Measurements from ENCODE around the gene C11orf97. TPM values are rescaled to one million over a fixed set of nuclear protein-coding genes. Genes with fewer than 3 reads are reported as not detected.

Gene C11orf97
- total RNA-seq, 1 donor from 2014 or later, result not detected

- H3K4me2 ChIP-seq (ENCODE audit: low read length), result peak overlapping the region; percentile 86
- DNase-seq (ENCODE audit: low read depth) (no peak), FAIRE-seq (no peak)
- H3K27ac ChIP-seq (ENCODE audit: low read depth, low read length), result no peak overlapping the region
- no peaks in the 10 kb centered on the region for H3K36me3 ChIP-seq (ENCODE audit: insufficient read depth, low read length)
- Mint-ChIP-seq H3K36me3 (ENCODE audit: low read depth, unreplicated experiment) (no peaks in the 10 kb centered on the region), H3K27ac (ENCODE audit: unreplicated experiment) (no peak overlapping the region), H3K4me3 (ENCODE audit: unreplicated experiment) (no peak overlapping the region), H3K27me3 (ENCODE audit: low read depth, unreplicated experiment) (peaks cover 6% of the 10 kb centered on the region), H3K4me1 (ENCODE audit: low read depth, unreplicated experiment) (no peaks in the 10 kb centered on the region), H3K9me3 (ENCODE audit: unreplicated experiment) (peaks cover 3% of the 10 kb centered on the region)
- no peaks in the 10 kb centered on the region for H4K20me1 ChIP-seq (ENCODE audit: insufficient read depth, low read length)
- no peaks in the 10 kb centered on the region for H3K9me3 ChIP-seq (ENCODE audit: insufficient read depth, low read depth, low read length)
- H3K4me3 ChIP-seq (ENCODE audit: insufficient read depth, low read depth, low read length), result no peak overlapping the region
- H3K9ac ChIP-seq (ENCODE audit: low read length), result no peak overlapping the region
- H2AFZ ChIP-seq (ENCODE audit: low read depth, low read length), result peak overlapping the region; percentile 13
- no peaks in the 10 kb centered on the region for H3K79me2 ChIP-seq (ENCODE audit: insufficient read depth, low read length)
- H3K4me1 ChIP-seq (ENCODE audit: insufficient read depth, low read length), result no peaks in the 10 kb centered on the region
- TF ChIP-seq EZH2 (IDR thresholded peaks at IDR 0.05; ENCODE audit: insufficient read depth, low read length) (no peak), CTCF (IDR thresholded peaks at IDR 0.05; ENCODE audit: insufficient read depth, low read depth, low read length) (no peak)
- H3K27me3 ChIP-seq (ENCODE audit: insufficient read depth, low read length), result peaks cover 12% of the 10 kb centered on the region
Observed at GRCh38 chr11:94513091-94513490, 830 bp downstream of the C11orf97 start.

- peaks cover 3% of the 10 kb centered on the region for H3K9me3 Mint-ChIP-seq (ENCODE audit: unreplicated experiment)
- H3K4me3 ChIP-seq (ENCODE audit: insufficient read depth, low read depth, low read length), result no peak overlapping the region
- H3K27me3 ChIP-seq (ENCODE audit: insufficient read depth, low read length), result peaks cover 12% of the 10 kb centered on the region
- no peak overlapping the region for H3K4me3 Mint-ChIP-seq (ENCODE audit: unreplicated experiment)
- H3K4me1 ChIP-seq (ENCODE audit: insufficient read depth, low read length), result no peaks in the 10 kb centered on the region
- H3K79me2 ChIP-seq (ENCODE audit: insufficient read depth, low read length), result no peaks in the 10 kb centered on the region
- H3K4me1 Mint-ChIP-seq (ENCODE audit: low read depth, unreplicated experiment), result no peaks in the 10 kb centered on the region
- H3K4me2 ChIP-seq (ENCODE audit: low read length), result no peak overlapping the region
- H3K27ac Mint-ChIP-seq (ENCODE audit: unreplicated experiment), result no peak overlapping the region
- no peaks in the 10 kb centered on the region for H3K36me3 Mint-ChIP-seq (ENCODE audit: low read depth, unreplicated experiment)
- DNase-seq (ENCODE audit: low read depth), result no peak
- no peaks in the 10 kb centered on the region for H4K20me1 ChIP-seq (ENCODE audit: insufficient read depth, low read length)
- H3K36me3 ChIP-seq (ENCODE audit: insufficient read depth, low read length), result no peaks in the 10 kb centered on the region
- H3K9me3 ChIP-seq (ENCODE audit: insufficient read depth, low read depth, low read length), result no peaks in the 10 kb centered on the region
- TF ChIP-seq EZH2 (IDR thresholded peaks at IDR 0.05; ENCODE audit: insufficient read depth, low read length) (no peak), CTCF (IDR thresholded peaks at IDR 0.05; ENCODE audit: insufficient read depth, low read depth, low read length) (no peak)
- H3K27me3 Mint-ChIP-seq (ENCODE audit: low read depth, unreplicated experiment), result peaks cover 6% of the 10 kb centered on the region
- H3K27ac ChIP-seq (ENCODE audit: low read depth, low read length), result no peak overlapping the region
- H2AFZ ChIP-seq (ENCODE audit: low read depth, low read length), result no peak overlapping the region
- no peak overlapping the region for H3K9ac ChIP-seq (ENCODE audit: low read length)
- no peak for FAIRE-seq
Observed at GRCh38 chr11:94515398-94515797, 3.1 kb downstream of the C11orf97 start.

- no peaks in the 10 kb centered on the region for H4K20me1 ChIP-seq (ENCODE audit: insufficient read depth, low read length)
- H3K9me3 ChIP-seq (ENCODE audit: insufficient read depth, low read depth, low read length), result no peaks in the 10 kb centered on the region
- H3K9ac ChIP-seq (ENCODE audit: low read length), result no peak overlapping the region
- no peak for FAIRE-seq
- peaks cover 12% of the 10 kb centered on the region for H3K27me3 ChIP-seq (ENCODE audit: insufficient read depth, low read length)
- no peak overlapping the region for H2AFZ ChIP-seq (ENCODE audit: low read depth, low read length)
- peaks cover 6% of the 10 kb centered on the region for H3K27me3 Mint-ChIP-seq (ENCODE audit: low read depth, unreplicated experiment)
- peaks cover 3% of the 10 kb centered on the region for H3K9me3 Mint-ChIP-seq (ENCODE audit: unreplicated experiment)
- no peak for DNase-seq (ENCODE audit: low read depth)
- H3K4me1 ChIP-seq (ENCODE audit: insufficient read depth, low read length), result no peaks in the 10 kb centered on the region
- H3K4me1 Mint-ChIP-seq (ENCODE audit: low read depth, unreplicated experiment), result no peaks in the 10 kb centered on the region
- H3K4me2 ChIP-seq (ENCODE audit: low read length), result no peak overlapping the region
- no peak overlapping the region for H3K4me3 ChIP-seq (ENCODE audit: insufficient read depth, low read depth, low read length)
- no peaks in the 10 kb centered on the region for H3K79me2 ChIP-seq (ENCODE audit: insufficient read depth, low read length)
- no peaks in the 10 kb centered on the region for H3K36me3 ChIP-seq (ENCODE audit: insufficient read depth, low read length)
- no peak overlapping the region for H3K4me3 Mint-ChIP-seq (ENCODE audit: unreplicated experiment)
- TF ChIP-seq CTCF (IDR thresholded peaks at IDR 0.05; ENCODE audit: insufficient read depth, low read depth, low read length) (no peak), EZH2 (IDR thresholded peaks at IDR 0.05; ENCODE audit: insufficient read depth, low read length) (no peak)
- H3K27ac ChIP-seq (ENCODE audit: low read depth, low read length), result no peak overlapping the region
- H3K36me3 Mint-ChIP-seq (ENCODE audit: low read depth, unreplicated experiment), result no peaks in the 10 kb centered on the region
- H3K27ac Mint-ChIP-seq (ENCODE audit: unreplicated experiment), result no peak overlapping the region
Observed at GRCh38 chr11:94516725-94517124, 4.5 kb downstream of the C11orf97 start.

Data from astrocyte (in vitro differentiated cells and primary cell).